ENCODE data around the gene MAL. TPM values are rescaled to one million over a fixed set of nuclear protein-coding genes. Genes with fewer than 3 reads are reported as not detected.

The MAL gene
- total RNA-seq, 3 donors from 2014 or later: 5.6 to 6.1 (median 6.1) TPM

- no peaks in the 10 kb centered on the region for H3K9me3 Mint-ChIP-seq
- ATAC-seq (no peak), DNase-seq (no peak)
- peaks cover 4% of the 10 kb centered on the region for H3K4me1 Mint-ChIP-seq (ENCODE audit: low read depth)
- H3K27me3 Mint-ChIP-seq (ENCODE audit: low read depth): peaks cover 6% of the 10 kb centered on the region
- H3K4me3 Mint-ChIP-seq: no peak overlapping the region
- H3K36me3 Mint-ChIP-seq (ENCODE audit: insufficient read depth): no peaks in the 10 kb centered on the region
Observed at GRCh38 chr2:95005726-95006125, 19.8 kb upstream of the MAL start.

GRCh38 chr2:95006588-95006987, 18.9 kb upstream of the MAL start:
- ATAC-seq (no peak), DNase-seq (no peak)
- Mint-ChIP-seq H3K36me3 (ENCODE audit: insufficient read depth) (no peaks in the 10 kb centered on the region), H3K4me3 (no peak overlapping the region), H3K9me3 (no peaks in the 10 kb centered on the region), H3K27me3 (ENCODE audit: low read depth) (peaks cover 6% of the 10 kb centered on the region), H3K4me1 (ENCODE audit: low read depth) (peaks cover 4% of the 10 kb centered on the region)

DNA sequence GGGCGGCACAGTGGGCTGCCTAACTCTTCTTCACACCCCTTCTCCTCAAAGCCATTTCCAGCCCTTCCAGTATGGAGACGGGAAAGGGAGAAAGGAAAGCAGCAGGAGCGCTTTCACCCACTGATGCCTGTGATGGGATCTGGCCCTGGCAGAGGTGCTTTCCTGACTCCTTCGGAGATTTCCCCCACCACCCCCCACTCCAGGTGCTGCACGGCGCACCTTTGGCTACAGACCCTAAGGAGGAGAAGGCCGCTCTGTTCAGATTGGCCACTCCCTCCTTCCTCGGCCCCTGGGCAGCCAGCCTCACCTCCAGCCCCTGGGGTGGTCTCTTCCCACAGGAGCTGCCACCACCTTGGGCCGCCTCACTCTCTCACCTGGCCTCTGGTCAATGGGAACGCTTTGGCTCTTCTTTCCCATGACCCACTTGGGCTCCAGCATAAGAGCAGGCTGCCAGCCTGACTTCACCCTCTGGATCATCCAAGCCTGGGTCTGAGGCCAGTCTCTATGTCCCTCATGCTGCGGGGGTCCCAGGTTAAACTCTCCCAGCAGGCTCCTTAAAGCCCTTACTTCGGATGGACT, 18.4 kb upstream of the MAL start:
- DNase-seq (no peak), ATAC-seq (no peak)
- peaks cover 4% of the 10 kb centered on the region for H3K4me1 Mint-ChIP-seq (ENCODE audit: low read depth)
- peaks cover 6% of the 10 kb centered on the region for H3K27me3 Mint-ChIP-seq (ENCODE audit: low read depth)
- H3K9me3 Mint-ChIP-seq: no peaks in the 10 kb centered on the region
- H3K36me3 Mint-ChIP-seq (ENCODE audit: insufficient read depth): no peaks in the 10 kb centered on the region
- H3K4me3 Mint-ChIP-seq: no peak overlapping the region

GRCh38 chr2:95007822-95008221, 17.7 kb upstream of the MAL start:
- no peaks in the 10 kb centered on the region for H3K36me3 Mint-ChIP-seq (ENCODE audit: insufficient read depth)
- H3K27me3 Mint-ChIP-seq (ENCODE audit: low read depth): peaks cover 6% of the 10 kb centered on the region
- H3K9me3 Mint-ChIP-seq: no peaks in the 10 kb centered on the region
- ATAC-seq: no peak
- H3K4me3 Mint-ChIP-seq: no peak overlapping the region
- no peak for DNase-seq
- peaks cover 4% of the 10 kb centered on the region for H3K4me1 Mint-ChIP-seq (ENCODE audit: low read depth)

DNA sequence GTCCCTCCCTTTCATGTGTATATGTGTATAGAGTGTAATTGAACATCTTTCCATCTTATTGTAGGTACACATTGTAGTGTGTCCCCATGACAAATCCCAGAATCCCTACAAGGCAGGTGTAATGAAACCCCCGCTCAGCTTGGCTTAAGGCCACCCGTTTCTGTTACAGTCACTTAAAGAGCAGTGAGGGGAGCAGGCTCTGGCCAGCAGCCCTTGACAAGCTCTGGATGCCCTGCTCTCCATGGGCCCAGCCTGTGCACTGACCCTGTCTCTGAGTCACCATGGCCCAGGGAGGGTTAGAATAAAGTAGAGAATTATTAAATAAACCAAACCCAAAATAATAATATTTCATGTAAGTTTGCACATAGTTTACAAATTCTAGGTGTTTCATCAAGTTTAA, 17.2 kb upstream of the MAL start:
- ATAC-seq (no peak), DNase-seq (no peak)
- H3K27me3 Mint-ChIP-seq (ENCODE audit: low read depth): peaks cover 6% of the 10 kb centered on the region
- no peaks in the 10 kb centered on the region for H3K9me3 Mint-ChIP-seq
- no peaks in the 10 kb centered on the region for H3K36me3 Mint-ChIP-seq (ENCODE audit: insufficient read depth)
- peaks cover 4% of the 10 kb centered on the region for H3K4me1 Mint-ChIP-seq (ENCODE audit: low read depth)
- H3K4me3 Mint-ChIP-seq: no peak overlapping the region

GRCh38 chr2:95008996-95009395, 16.5 kb upstream of the MAL start:
- Mint-ChIP-seq H3K27me3 (ENCODE audit: low read depth) (peaks cover 5% of the 10 kb centered on the region), H3K4me1 (ENCODE audit: low read depth) (peaks cover 4% of the 10 kb centered on the region), H3K4me3 (no peak overlapping the region), H3K9me3 (no peaks in the 10 kb centered on the region), H3K36me3 (ENCODE audit: insufficient read depth) (no peaks in the 10 kb centered on the region)
- DNase-seq: no peak
- ATAC-seq: no peak

DNA sequence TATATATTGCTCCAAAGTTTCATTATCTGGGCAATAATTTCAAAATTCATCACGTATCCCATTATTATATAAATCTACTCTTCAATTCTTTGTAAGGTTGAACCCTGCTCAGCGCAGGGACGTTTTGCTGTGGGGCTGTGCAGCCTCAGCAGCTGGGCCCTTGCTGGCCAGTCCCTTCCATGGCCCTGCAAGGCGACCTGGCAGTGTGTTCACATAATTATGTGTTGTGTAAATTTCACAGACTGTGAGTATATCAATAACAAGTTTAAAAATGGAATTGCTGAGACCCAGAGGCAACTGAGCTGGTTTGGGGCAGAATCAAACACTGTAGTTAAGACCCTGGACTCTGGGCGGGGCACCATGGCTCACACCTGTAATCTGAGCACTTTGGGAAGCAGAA, 16.1 kb upstream of the MAL start:
- Mint-ChIP-seq H3K4me1 (ENCODE audit: low read depth) (peaks cover 2% of the 10 kb centered on the region), H3K27me3 (ENCODE audit: low read depth) (peaks cover 2% of the 10 kb centered on the region), H3K36me3 (ENCODE audit: insufficient read depth) (no peaks in the 10 kb centered on the region), H3K4me3 (no peak overlapping the region), H3K9me3 (no peaks in the 10 kb centered on the region)
- DNase-seq: no peak
- no peak for ATAC-seq

GRCh38 chr2:95010126-95010525, 15.4 kb upstream of the MAL start:
- no peak for DNase-seq
- Mint-ChIP-seq H3K36me3 (ENCODE audit: insufficient read depth) (no peaks in the 10 kb centered on the region), H3K9me3 (no peaks in the 10 kb centered on the region), H3K27me3 (ENCODE audit: low read depth) (no peaks in the 10 kb centered on the region), H3K4me1 (ENCODE audit: low read depth) (no peaks in the 10 kb centered on the region), H3K4me3 (no peak overlapping the region)
- ATAC-seq: no peak

- Mint-ChIP-seq H3K9me3 (no peaks in the 10 kb centered on the region), H3K4me1 (ENCODE audit: low read depth) (no peaks in the 10 kb centered on the region), H3K4me3 (no peak overlapping the region), H3K27me3 (ENCODE audit: low read depth) (no peaks in the 10 kb centered on the region), H3K36me3 (ENCODE audit: insufficient read depth) (no peaks in the 10 kb centered on the region)
- no peak for DNase-seq
- ATAC-seq: no peak
Observed at GRCh38 chr2:95010718-95011117, 14.8 kb upstream of the MAL start.

DNA sequence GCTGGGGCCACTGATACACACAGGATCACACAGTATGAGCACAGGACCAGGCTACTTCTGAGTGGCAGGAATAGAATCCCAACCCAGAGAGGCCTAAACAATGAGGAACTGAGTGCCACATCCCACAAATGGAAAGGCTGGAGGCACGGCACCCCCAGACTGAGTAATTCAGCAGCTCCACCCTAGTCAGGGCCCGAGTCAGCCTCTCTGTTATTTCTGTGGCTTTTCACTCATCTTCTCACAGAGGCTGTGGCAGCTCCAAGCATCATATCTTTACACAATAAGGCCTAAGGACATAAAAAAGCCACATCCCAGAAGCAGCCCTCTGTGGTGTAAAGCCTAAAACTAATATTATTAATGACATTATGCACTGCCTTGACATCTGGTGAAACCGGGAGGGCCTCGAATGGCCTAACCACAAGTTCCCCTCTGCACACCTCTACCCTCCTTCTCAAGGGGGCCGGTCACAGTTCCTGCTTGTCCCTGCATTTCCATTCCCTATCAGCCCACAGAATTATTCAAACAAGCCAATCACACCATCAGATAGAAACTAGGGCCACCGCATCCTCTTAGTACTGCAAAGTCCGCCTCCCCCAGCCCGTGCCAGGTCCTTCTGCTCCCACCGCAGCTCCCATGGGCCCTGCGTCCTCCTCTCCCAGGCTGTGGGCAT, 12.5 kb upstream of the MAL start:
- no peaks in the 10 kb centered on the region for H3K9me3 Mint-ChIP-seq

DNA sequence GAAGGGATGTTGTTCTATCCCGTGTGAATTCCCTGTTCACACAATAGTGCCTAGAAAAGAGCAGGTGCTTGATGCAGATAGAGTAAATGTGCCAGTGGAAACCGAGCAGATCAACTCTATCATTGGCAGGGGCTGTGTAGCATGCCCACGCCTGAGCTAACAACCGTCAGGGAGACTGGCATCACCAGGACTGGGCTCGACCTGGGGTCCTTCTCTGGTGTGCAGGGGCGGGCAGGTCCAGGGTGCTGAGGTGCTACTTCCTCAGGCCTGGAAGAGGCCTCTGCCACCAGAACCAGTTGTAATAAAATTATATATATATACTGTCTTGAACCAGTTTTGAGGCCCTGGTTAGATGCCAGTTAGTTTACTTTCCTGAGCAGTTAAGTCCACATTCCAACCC, 11.8 kb upstream of the MAL start:
- Mint-ChIP-seq H3K36me3 (ENCODE audit: insufficient read depth) (no peaks in the 10 kb centered on the region), H3K4me3 (no peak overlapping the region), H3K9me3 (no peaks in the 10 kb centered on the region), H3K27me3 (ENCODE audit: low read depth) (no peaks in the 10 kb centered on the region), H3K4me1 (ENCODE audit: low read depth) (no peaks in the 10 kb centered on the region)
- ATAC-seq (no peak), DNase-seq (no peak)

More for the DNA sequence above, 12.5 kb upstream of the MAL start:
- Mint-ChIP-seq H3K4me3 (no peak overlapping the region), H3K27me3 (ENCODE audit: low read depth) (no peaks in the 10 kb centered on the region), H3K4me1 (ENCODE audit: low read depth) (no peaks in the 10 kb centered on the region), H3K36me3 (ENCODE audit: insufficient read depth) (no peaks in the 10 kb centered on the region)
- ATAC-seq: no peak
- DNase-seq: no peak

DNA sequence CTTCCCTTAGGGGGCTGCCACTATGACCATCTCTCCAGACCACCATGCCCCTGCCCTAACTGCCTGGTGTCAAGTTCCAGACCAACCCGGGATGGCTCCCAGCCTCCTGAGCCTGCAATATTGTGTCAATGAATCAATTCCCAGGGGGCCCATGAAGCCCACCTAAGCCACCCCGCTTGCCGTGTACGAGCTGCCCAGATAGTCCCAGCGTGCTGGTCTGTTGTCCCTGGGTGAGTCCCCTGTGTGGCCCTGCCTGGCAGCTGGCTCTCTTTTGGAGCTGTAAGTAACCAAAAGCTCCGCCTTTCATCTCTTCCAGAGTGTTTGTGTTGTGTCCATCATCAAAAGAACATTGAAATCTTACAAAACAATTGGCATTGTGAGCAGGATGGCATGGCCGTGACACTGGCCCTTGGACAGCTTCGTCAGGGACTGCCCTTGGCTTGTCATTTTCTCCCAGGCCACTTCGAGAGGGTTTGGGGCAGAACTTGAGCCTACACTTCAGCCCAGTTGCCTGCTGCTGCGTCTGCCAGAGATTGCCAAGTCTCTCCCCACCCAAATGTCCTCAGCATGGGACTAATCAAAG, 11.3 kb upstream of the MAL start:
- ATAC-seq (no peak), DNase-seq (no peak)
- H3K9me3 Mint-ChIP-seq: no peaks in the 10 kb centered on the region
- H3K36me3 Mint-ChIP-seq (ENCODE audit: insufficient read depth): no peaks in the 10 kb centered on the region
- H3K27me3 Mint-ChIP-seq (ENCODE audit: low read depth): no peaks in the 10 kb centered on the region
- H3K4me3 Mint-ChIP-seq: no peak overlapping the region
- H3K4me1 Mint-ChIP-seq (ENCODE audit: low read depth): no peaks in the 10 kb centered on the region

- H3K4me1 Mint-ChIP-seq (ENCODE audit: low read depth): no peaks in the 10 kb centered on the region
- H3K9me3 Mint-ChIP-seq: no peaks in the 10 kb centered on the region
- ATAC-seq: no peak
- no peaks in the 10 kb centered on the region for H3K36me3 Mint-ChIP-seq (ENCODE audit: insufficient read depth)
- no peak overlapping the region for H3K4me3 Mint-ChIP-seq
- H3K27me3 Mint-ChIP-seq (ENCODE audit: low read depth): no peaks in the 10 kb centered on the region
- no peak for DNase-seq
Observed at GRCh38 chr2:95015261-95015912, 10.1 kb upstream of the MAL start.

DNA sequence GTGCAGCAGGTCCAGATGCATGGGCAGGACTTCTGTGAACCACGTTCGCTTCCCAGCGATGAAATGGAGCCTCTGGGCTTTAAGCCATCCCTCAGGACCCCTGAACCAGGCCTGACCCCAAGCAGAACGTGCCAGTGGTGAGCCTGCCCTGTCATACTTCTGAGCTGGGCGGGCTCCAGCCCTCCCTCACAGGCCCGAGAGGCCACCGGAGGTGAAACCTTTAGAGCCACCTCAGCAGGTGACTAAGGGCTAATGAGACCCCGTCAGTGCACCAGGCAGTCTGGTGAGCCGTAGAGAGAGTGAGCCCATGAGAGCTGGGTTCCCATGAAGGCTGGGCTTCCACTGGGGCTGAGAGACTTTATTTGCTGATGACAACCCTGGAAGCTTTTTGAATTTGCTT, 8.9 kb upstream of the MAL start:
- Mint-ChIP-seq H3K36me3 (ENCODE audit: insufficient read depth) (no peaks in the 10 kb centered on the region), H3K27me3 (ENCODE audit: low read depth) (no peaks in the 10 kb centered on the region), H3K4me1 (ENCODE audit: low read depth) (peaks cover 2% of the 10 kb centered on the region), H3K4me3 (no peak overlapping the region), H3K9me3 (no peaks in the 10 kb centered on the region)
- ATAC-seq: no peak
- no peak for DNase-seq

DNA sequence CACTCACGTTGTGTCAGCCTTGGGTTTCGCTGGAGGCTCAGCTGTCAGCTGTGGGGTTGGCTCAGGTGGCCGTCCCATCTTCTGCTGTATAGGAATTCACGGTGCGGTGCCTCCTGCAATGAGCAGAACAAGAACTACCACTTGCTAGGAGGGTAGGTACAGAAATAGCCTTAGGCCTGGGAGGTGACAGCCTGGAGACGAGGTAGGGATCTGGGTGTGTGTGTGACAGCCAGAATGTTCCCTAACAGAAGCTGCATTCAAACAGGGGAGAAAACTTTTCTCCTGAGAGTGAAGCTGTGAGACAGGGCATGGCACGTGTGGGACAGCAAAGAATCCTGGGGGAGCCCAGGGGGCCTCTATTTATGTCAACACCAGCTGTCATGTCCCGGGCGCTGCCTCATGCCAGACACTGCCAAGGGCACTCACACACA, 8.4 kb upstream of the MAL start:
- H3K9me3 Mint-ChIP-seq: no peaks in the 10 kb centered on the region
- no peaks in the 10 kb centered on the region for H3K36me3 Mint-ChIP-seq (ENCODE audit: insufficient read depth)
- no peak for DNase-seq
- H3K4me1 Mint-ChIP-seq (ENCODE audit: low read depth): peaks cover 4% of the 10 kb centered on the region
- ATAC-seq: no peak
- H3K4me3 Mint-ChIP-seq: no peak overlapping the region
- no peaks in the 10 kb centered on the region for H3K27me3 Mint-ChIP-seq (ENCODE audit: low read depth)
